ENCODE measurements around the gene CYP2A7.
"Not testable (repeated sequence)": the region's sequence is repeated elsewhere in the genome, so short reads cannot be mapped to it uniquely, and the experiment has no call there.

CYP2A7 gene

DNA sequence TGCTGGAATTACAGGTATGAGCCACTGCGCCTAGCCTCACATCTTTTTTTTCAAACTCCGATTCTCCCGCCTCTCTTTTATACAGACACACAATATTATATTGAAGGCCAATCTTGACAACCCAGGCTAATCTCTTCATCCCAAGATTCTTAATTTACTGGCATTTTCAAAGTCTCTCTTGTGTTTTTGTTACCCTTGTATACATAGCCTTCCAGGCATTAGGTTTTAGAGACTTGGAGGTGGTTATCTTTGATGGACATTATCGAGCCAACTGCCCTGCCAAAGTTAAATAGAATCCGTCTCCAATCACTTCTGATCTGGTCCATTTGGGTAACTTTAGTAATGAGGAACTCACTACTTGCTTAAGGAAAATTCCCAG, 14.4 kb upstream of the CYP2A7 start:
- H3K36me3 ChIP-seq (ENCODE audit: control insufficient read depth in 2 of 2, insufficient read depth in 2 of 2, low read length in 2 of 2), result no peaks in the 10 kb centered on the region

DNA sequence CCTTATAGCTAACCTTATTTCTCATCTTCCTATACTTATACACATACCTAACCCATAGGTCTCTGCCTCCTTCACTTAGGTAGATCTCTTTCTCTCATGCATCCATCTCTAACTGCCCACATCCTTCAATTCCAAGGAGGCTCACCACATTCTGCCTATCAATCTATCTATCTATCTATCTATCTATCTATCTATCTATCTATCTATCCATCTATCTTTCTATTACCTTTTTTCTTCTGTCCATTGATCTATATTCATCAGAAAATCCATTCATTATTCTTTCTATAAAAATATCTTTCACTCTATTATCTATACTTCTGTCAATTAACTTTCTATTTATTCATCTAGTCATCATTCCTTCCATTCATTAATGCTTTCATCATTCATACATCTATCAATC, 11.1 kb upstream of the CYP2A7 start:
- no peaks in the 10 kb centered on the region for H3K36me3 ChIP-seq (ENCODE audit: control insufficient read depth in 2 of 2, insufficient read depth in 2 of 2, low read length in 2 of 2)
- no peak overlapping the region for H3K27ac ChIP-seq (ENCODE audit: low read length)
- peaks cover 0 to 3% of the 10 kb centered on the region in 2 donors for H3K27me3 ChIP-seq (ENCODE audit: control insufficient read depth in 1 of 2, insufficient read depth in 2 of 2, low read length in 2 of 2)
- no peaks in the 10 kb centered on the region for H3K9me3 ChIP-seq (ENCODE audit: control insufficient read depth in 2 of 2, low read length in 2 of 2)
- no peak overlapping the region for H3K4me3 ChIP-seq (ENCODE audit: low read length in 2 of 2)
- no peak overlapping the region for H3K9ac ChIP-seq (ENCODE audit: low read length in 2 of 2)
- H3K4me1 ChIP-seq (ENCODE audit: control insufficient read depth, insufficient read depth, low read length), result no peaks in the 10 kb centered on the region

More for the DNA sequence above, 14.4 kb upstream of the CYP2A7 start:
- Histone ChIP-seq H3K27me3 (ENCODE audit: control insufficient read depth in 1 of 2, insufficient read depth in 2 of 2, low read length in 2 of 2) (no peaks in the 10 kb centered on the region), H3K4me3 (ENCODE audit: low read length in 2 of 2) (no peak overlapping the region), H3K27ac (ENCODE audit: low read length) (no peak overlapping the region), H3K9me3 (ENCODE audit: control insufficient read depth in 2 of 2, low read length in 2 of 2) (no peaks in the 10 kb centered on the region), H3K9ac (ENCODE audit: low read length in 2 of 2) (no peak overlapping the region), H3K4me1 (ENCODE audit: control insufficient read depth, insufficient read depth, low read length) (no peaks in the 10 kb centered on the region)

DNA sequence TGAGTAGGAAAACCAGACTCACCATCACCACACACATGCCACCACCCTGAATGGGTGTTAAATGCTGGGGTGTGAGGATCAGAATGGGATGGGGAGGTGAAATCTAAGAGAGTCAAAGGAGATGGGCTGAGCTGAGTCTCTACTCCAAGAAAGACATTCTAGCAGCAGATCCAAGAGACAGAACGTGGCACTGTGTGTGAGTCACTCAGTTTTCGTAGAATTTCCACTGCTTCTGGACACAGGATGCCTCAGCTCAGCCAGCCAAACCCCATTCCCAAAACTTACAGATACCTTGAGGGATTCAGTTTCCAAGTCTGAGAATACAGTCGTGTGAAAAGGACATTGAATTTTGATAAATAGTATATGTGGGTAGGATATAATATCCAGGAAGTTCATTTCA, 7.3 kb upstream of the CYP2A7 start:
- no peak overlapping the region for H3K27ac ChIP-seq (ENCODE audit: low read length)
- H3K9me3 ChIP-seq (ENCODE audit: control insufficient read depth in 2 of 2, low read length in 2 of 2), result no peaks in the 10 kb centered on the region
- H3K9ac ChIP-seq (ENCODE audit: low read length in 2 of 2), result no peak overlapping the region

DNA sequence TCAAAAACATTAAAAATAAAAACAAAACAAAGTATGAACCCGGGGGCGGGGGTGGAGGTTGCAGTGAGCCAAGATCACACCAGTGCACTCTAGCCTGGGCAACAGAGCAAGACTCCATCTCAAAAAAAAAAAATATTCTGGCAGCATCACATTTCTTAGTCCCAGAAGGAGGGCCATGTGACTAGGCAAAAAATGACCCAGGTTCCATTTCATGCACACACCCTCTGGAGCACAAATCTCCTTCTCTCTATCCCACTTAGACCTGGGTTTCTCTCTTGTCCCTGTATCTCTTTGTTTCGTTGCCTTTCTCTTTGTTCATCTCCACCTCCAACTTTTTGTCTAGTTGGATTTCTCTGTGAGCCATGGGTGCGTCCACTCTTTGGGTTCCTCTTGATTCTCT, 6.2 kb upstream of the CYP2A7 start:
- no peak overlapping the region for H3K27ac ChIP-seq (ENCODE audit: low read length)
- H3K4me3 ChIP-seq (ENCODE audit: low read length in 2 of 2), result no peak overlapping the region
- H3K9ac ChIP-seq (ENCODE audit: low read length in 2 of 2), result no peak overlapping the region
- H3K27me3 ChIP-seq (ENCODE audit: control insufficient read depth in 1 of 2, insufficient read depth in 2 of 2, low read length in 2 of 2), result peaks cover 0 to 3% of the 10 kb centered on the region in 2 donors
- H3K4me1 ChIP-seq (ENCODE audit: control insufficient read depth, insufficient read depth, low read length), result no peaks in the 10 kb centered on the region
- H3K9me3 ChIP-seq (ENCODE audit: control insufficient read depth in 2 of 2, low read length in 2 of 2), result no peaks in the 10 kb centered on the region
- no peaks in the 10 kb centered on the region for H3K36me3 ChIP-seq (ENCODE audit: control insufficient read depth in 2 of 2, insufficient read depth in 2 of 2, low read length in 2 of 2)

More for the DNA sequence above, 7.3 kb upstream of the CYP2A7 start:
- H3K4me1 ChIP-seq (ENCODE audit: control insufficient read depth, insufficient read depth, low read length), result no peaks in the 10 kb centered on the region
- no peaks in the 10 kb centered on the region for H3K36me3 ChIP-seq (ENCODE audit: control insufficient read depth in 2 of 2, insufficient read depth in 2 of 2, low read length in 2 of 2)
- H3K27me3 ChIP-seq (ENCODE audit: control insufficient read depth in 1 of 2, insufficient read depth in 2 of 2, low read length in 2 of 2), result peaks cover 0 to 3% of the 10 kb centered on the region in 2 donors
- H3K4me3 ChIP-seq (ENCODE audit: low read length in 2 of 2), result no peak overlapping the region

DNA sequence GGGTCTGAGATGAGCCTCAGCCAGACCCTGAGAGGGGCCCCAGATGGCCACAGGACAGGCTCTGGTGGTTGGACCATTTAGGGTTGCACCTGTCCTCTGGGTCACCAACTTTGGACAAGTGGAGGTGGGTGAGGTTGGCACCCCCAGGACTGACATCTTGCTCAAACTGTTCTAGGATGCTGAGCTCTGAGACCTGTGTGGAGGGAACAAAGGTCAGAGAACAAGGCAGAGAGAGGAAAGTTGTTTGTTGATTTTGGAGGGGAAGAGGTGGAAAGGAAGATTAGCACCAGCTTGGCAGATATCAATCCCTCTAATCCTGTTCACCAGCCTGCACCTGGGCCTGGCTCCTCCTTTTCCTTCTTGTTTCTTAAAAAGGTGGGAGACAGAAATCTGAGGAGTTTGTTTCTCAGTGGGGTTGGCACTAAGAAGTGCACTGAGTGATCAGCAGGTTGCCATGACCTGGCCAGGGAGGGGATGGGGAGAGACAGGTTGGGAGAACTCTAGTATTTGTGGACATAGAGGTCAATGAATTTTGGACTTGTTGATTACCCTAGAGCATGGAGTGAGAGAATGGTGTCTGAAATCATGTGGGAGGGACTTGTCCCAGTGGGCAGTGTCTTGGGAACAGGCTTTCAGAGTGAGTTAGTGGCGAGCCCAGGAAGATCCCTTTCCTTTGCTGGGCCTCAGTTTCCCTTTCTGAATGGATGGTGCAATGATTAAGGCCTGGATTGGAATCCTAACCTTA, 2.3 kb upstream of the CYP2A7 start:
- H3K36me3 ChIP-seq (ENCODE audit: control insufficient read depth in 2 of 2, insufficient read depth in 2 of 2, low read length in 2 of 2); H3K4me1 ChIP-seq (ENCODE audit: control insufficient read depth, insufficient read depth, low read length); H3K27ac ChIP-seq (ENCODE audit: low read length); H3K9me3 ChIP-seq (ENCODE audit: control insufficient read depth in 2 of 2, low read length in 2 of 2); H3K9ac ChIP-seq (ENCODE audit: low read length in 2 of 2); H3K4me3 ChIP-seq (ENCODE audit: low read length in 2 of 2); H3K27me3 ChIP-seq (ENCODE audit: control insufficient read depth in 1 of 2, insufficient read depth in 2 of 2, low read length in 2 of 2): not testable (repeated sequence)

DNA sequence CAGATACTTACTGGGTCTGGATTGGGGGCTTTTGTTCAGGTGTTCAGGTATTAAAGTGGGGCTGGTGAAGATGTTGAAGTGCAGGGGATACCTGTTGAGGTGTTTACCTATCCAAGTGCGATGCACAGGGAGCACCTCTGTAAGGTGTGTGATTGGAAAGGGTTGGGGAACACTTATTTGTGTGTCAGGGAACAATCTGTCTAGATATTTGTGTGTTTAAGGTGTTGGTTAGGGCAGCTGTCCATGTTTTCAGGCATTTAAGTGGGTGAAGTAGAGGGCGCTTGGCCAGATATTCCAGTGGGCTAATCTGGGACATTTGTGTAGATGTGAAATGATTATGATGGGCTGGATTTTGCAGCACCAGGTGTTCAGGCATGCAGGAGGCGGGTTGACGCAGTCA, 2.7 kb downstream of the CYP2A7 start:
- not testable (repeated sequence) for H3K9ac ChIP-seq (ENCODE audit: low read length in 2 of 2); H3K36me3 ChIP-seq (ENCODE audit: control insufficient read depth in 2 of 2, insufficient read depth in 2 of 2, low read length in 2 of 2); H3K27me3 ChIP-seq (ENCODE audit: control insufficient read depth in 1 of 2, insufficient read depth in 2 of 2, low read length in 2 of 2); H3K27ac ChIP-seq (ENCODE audit: low read length); H3K9me3 ChIP-seq (ENCODE audit: control insufficient read depth in 2 of 2, low read length in 2 of 2); H3K4me3 ChIP-seq (ENCODE audit: low read length in 2 of 2); H3K4me1 ChIP-seq (ENCODE audit: control insufficient read depth, insufficient read depth, low read length)

DNA sequence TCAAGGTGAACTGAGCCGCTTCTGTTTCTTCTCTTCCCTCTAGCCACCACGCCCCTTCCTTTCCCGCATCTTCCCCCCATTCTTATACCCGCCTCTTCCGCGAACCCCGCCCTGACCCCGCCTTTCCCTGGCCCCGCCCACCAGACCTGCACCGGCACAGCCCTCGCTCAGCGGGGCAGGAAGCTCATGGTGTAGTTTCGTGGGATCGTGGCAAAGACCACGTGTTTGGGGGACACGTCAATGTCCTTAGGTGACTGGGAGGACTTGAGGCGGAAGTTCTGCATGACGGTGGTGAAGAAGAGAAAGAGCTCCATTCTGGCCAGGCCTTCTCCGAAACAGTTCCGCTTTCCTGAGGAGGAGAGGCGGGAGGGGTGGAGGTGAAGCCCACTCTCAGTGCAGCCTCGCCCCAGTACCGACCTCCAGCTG, 6.5 kb downstream of the CYP2A7 start:
- not testable (repeated sequence) for H3K9ac ChIP-seq (ENCODE audit: low read length in 2 of 2); H3K36me3 ChIP-seq (ENCODE audit: control insufficient read depth in 2 of 2, insufficient read depth in 2 of 2, low read length in 2 of 2); H3K27me3 ChIP-seq (ENCODE audit: control insufficient read depth in 1 of 2, insufficient read depth in 2 of 2, low read length in 2 of 2); H3K9me3 ChIP-seq (ENCODE audit: control insufficient read depth in 2 of 2, low read length in 2 of 2); H3K4me1 ChIP-seq (ENCODE audit: control insufficient read depth, insufficient read depth, low read length); H3K4me3 ChIP-seq (ENCODE audit: low read length in 2 of 2); H3K27ac ChIP-seq (ENCODE audit: low read length)

DNA sequence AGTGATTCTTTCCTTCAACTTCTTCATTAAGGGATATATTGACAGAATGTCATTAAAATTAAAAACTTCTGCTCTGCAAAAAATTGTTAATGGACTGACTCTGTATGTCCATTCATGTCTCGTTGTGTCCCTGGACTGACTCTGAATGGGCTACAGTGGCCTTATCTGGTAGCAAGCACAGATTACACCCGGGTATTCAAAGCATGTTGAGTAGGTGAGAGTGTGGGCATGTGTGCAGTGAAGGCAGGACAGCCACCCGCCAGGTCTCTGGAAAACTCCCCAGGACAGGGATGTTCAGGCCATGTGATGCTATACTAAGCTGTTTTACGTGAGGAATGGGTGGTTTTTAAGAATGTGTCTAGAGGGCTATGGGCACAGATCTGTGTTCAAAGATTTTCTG, 7.2 kb downstream of the CYP2A7 start:
- not testable (repeated sequence) for H3K36me3 ChIP-seq (ENCODE audit: control insufficient read depth in 2 of 2, insufficient read depth in 2 of 2, low read length in 2 of 2); H3K9ac ChIP-seq (ENCODE audit: low read length in 2 of 2); H3K9me3 ChIP-seq (ENCODE audit: control insufficient read depth in 2 of 2, low read length in 2 of 2); H3K4me3 ChIP-seq (ENCODE audit: low read length in 2 of 2); H3K4me1 ChIP-seq (ENCODE audit: control insufficient read depth, insufficient read depth, low read length); H3K27ac ChIP-seq (ENCODE audit: low read length); H3K27me3 ChIP-seq (ENCODE audit: control insufficient read depth in 1 of 2, insufficient read depth in 2 of 2, low read length in 2 of 2)

DNA sequence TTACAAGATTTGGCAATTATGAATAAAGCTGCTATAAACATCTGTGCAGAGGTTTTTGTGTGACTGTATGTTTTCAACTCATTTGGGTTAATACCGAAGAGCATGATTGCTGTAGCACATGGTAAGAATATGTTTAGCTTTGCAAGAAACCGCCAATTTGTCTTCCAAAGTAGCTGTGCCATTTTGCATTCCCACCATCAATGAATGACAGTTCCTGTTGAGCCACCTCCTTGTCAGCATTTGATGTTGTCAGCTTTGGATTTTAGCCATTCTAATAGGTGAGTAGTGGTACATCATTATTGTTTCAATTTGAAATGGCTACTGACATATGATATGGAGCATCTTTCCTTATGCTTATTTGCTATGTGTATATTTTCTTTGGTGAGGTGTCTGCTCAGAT, 8.2 kb downstream of the CYP2A7 start:
- not testable (repeated sequence) for H3K27ac ChIP-seq (ENCODE audit: low read length); H3K27me3 ChIP-seq (ENCODE audit: control insufficient read depth in 1 of 2, insufficient read depth in 2 of 2, low read length in 2 of 2); H3K4me3 ChIP-seq (ENCODE audit: low read length in 2 of 2); H3K4me1 ChIP-seq (ENCODE audit: control insufficient read depth, insufficient read depth, low read length); H3K36me3 ChIP-seq (ENCODE audit: control insufficient read depth in 2 of 2, insufficient read depth in 2 of 2, low read length in 2 of 2); H3K9ac ChIP-seq (ENCODE audit: low read length in 2 of 2); H3K9me3 ChIP-seq (ENCODE audit: control insufficient read depth in 2 of 2, low read length in 2 of 2)

DNA sequence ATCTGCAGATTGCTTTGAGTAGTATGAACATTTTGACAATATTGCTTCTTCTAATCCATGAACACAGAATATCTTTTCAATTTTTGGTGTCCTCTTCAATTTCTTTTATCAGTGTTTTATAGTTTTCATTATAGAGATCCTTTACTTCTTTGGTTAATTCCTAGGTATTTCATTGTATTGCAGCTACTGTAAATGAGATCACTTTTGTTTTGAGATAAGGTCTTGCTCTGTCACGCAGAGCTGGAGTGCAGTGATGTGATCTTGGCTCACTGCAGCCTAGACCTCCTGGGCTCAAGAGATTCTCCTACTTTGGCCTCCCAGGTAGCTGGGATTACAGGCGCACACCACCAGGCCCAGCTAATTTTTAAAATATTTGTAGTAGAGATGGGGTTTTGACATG, 9.8 kb downstream of the CYP2A7 start:
- H3K27ac ChIP-seq (ENCODE audit: low read length), result no peak overlapping the region
- no peak overlapping the region for H3K9ac ChIP-seq (ENCODE audit: low read length in 2 of 2)
- no peaks in the 10 kb centered on the region for H3K4me1 ChIP-seq (ENCODE audit: control insufficient read depth, insufficient read depth, low read length)
- no peaks in the 10 kb centered on the region for H3K9me3 ChIP-seq (ENCODE audit: control insufficient read depth in 2 of 2, low read length in 2 of 2)
- H3K36me3 ChIP-seq (ENCODE audit: control insufficient read depth in 2 of 2, insufficient read depth in 2 of 2, low read length in 2 of 2), result no peaks in the 10 kb centered on the region
- peaks cover 0 to 4% of the 10 kb centered on the region in 2 donors for H3K27me3 ChIP-seq (ENCODE audit: control insufficient read depth in 1 of 2, insufficient read depth in 2 of 2, low read length in 2 of 2)
- H3K4me3 ChIP-seq (ENCODE audit: low read length in 2 of 2), result no peak overlapping the region

DNA sequence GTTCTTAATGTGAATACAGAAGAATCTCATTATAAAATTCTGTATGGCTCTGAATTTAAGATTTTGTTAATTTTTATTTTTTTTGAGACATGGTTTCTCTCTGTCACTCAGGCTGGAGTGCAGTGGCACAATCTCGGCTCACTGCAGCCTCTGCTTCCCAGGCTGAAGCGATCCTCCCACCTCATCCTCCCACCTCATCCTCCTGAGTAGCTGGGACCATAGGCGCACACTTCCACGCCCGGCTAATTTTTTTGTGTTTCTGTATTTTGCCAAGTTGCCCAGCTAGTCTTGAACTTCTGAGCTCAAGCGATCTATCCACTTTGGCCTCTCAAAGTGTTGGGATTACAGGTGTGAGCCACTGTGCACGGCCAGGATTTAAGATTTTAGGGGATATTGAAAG, 14.3 kb downstream of the CYP2A7 start:
- H3K27ac ChIP-seq (ENCODE audit: low read length), result no peak overlapping the region
- no peaks in the 10 kb centered on the region for H3K4me1 ChIP-seq (ENCODE audit: control insufficient read depth, insufficient read depth, low read length)
- H3K27me3 ChIP-seq (ENCODE audit: control insufficient read depth in 1 of 2, insufficient read depth in 2 of 2, low read length in 2 of 2), result no peaks in the 10 kb centered on the region
- no peaks in the 10 kb centered on the region for H3K9me3 ChIP-seq (ENCODE audit: control insufficient read depth in 2 of 2, low read length in 2 of 2)
- H3K4me3 ChIP-seq (ENCODE audit: low read length in 2 of 2), result no peak overlapping the region
- H3K9ac ChIP-seq (ENCODE audit: low read length in 2 of 2), result no peak overlapping the region
- no peaks in the 10 kb centered on the region for H3K36me3 ChIP-seq (ENCODE audit: control insufficient read depth in 2 of 2, insufficient read depth in 2 of 2, low read length in 2 of 2)

Data from stomach smooth muscle (tissue), 2 donors.